Mononuclear cell (primary cell): ENCODE measurements around the gene ATP6V1C2. TPM values are rescaled to one million over a fixed set of nuclear protein-coding genes. Genes with fewer than 3 reads are reported as not detected.

Experiments
- H3K27me3 ChIP-seq: 2 replicates; pipeline ENCODE4 v1.6.0; 2011; ENCODE audit warnings: low read length, control low read depth; ENCODE audit not compliant: insufficient read depth
- H3K4me1 ChIP-seq: 2 replicates; pipeline ENCODE4 v1.5.1; 2011; ENCODE audit warnings: mild to moderate bottlenecking, low read length, control low read depth; ENCODE audit not compliant: insufficient read depth
- H3K4me3 ChIP-seq: 2 replicates; pipeline ENCODE4 v1.5.1; 2011; ENCODE audit warnings: mild to moderate bottlenecking, low read length, moderate library complexity
- H3K9me3 ChIP-seq: 2 replicates; pipeline ENCODE4 v1.5.1; 2011; ENCODE audit warnings: low read depth, mild to moderate bottlenecking, control low read depth, low read length
- total RNA-seq: library from RNA; depleted of rRNA; stranded (reverse); fragments of >200 nt; gene quantifications from one replicate; pipeline ENCODE4 v1.2.3, GENCODE V29; 2012

Gene ATP6V1C2
- total RNA-seq, 1 donor, result not detected

DNA sequence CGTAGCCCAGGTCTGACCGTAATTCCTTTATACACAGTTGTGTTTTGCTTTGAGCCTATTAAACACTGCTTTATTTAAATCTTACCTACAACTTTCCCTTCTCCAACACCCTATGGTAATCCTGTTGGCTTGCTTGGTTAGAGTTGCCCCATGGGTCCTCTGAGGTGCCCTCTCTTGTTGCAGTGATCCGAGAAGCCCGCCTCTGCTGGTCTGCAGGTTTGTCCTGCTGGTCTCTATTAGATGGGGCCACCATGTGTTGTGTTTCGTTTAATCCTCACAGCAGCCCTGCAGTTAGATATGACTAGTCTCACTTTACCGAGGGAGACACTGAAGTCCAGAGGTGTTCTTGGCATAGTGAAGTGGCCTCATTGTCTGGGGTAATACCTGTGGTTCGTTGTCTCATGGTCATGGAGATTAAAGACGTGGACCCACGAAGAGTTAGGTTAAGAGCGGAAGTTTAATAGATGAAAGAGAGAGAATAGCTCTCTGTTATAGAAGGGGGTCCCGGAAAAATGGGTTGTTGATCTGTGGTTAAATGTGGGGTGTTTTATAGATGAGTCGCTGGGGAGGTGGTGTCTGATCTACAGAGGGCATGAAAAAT lies 98.4 kb downstream of the ATP6V1C2 start:
- H3K27me3 ChIP-seq, result no peaks in the 10 kb centered on the region
- H3K4me1 ChIP-seq, result peaks cover 10% of the 10 kb centered on the region
- no peaks in the 10 kb centered on the region for H3K9me3 ChIP-seq
- H3K4me3 ChIP-seq, result no peak overlapping the region

DNA sequence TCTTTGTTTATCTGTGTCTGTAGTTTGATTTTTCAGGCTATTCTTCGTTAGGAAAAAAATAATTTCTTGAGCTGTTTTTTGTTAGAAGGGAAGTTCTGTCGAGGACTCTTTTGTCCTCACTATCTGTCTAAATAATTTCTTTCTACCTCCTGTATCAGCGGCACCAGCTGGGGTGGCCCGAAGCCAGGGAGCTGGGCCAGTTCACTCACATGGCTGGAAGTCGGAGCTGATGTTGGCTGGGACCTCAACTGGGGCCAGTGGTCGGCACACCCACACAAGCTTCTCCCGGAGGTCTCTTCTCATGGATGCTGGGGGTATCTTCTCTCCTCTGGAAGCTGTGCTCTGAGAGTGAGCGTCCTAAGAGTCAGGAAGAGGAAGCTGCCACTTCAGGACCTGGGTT lies 99.1 kb downstream of the ATP6V1C2 start:
- peaks cover 2% of the 10 kb centered on the region for H3K27me3 ChIP-seq
- peaks cover 10% of the 10 kb centered on the region for H3K4me1 ChIP-seq
- no peak overlapping the region for H3K4me3 ChIP-seq
- H3K9me3 ChIP-seq, result no peaks in the 10 kb centered on the region

DNA sequence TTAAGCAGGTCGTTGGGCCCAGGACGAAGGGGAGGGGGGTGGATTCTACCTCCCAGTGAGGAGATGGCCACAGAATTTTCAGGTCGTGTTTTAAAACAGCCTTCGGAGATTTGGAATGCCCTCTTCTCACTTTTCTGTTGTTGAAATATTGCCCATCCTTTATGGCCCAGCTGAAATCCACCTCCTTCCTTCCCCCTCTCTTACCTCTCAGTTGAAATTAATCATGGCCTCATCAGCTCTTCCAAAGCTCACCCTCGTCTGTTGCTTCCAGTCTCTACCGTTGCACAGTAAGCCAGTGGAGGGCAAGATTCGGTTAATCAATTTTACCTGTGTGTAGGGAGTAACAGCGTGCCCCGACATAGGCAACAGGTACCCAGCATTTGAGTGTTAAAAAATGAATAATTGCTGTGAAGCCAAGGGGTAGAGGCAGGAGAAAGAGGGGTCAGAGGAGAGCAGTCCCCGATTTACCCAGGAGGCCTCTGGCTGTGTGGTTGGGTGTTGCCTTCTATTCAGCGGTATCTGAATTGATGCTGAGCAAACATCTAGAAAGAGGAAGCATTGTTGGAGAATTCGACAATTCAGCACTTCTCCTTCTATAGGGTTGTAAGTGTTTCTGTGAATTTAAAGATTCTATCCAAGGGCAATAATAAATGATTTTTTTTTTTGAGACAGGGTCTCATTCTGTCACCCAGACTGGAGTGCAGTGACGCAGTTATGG lies 99.7 kb downstream of the ATP6V1C2 start:
- H3K9me3 ChIP-seq, result no peaks in the 10 kb centered on the region
- peaks cover 10% of the 10 kb centered on the region for H3K4me1 ChIP-seq
- H3K4me3 ChIP-seq, result no peak overlapping the region

DNA sequence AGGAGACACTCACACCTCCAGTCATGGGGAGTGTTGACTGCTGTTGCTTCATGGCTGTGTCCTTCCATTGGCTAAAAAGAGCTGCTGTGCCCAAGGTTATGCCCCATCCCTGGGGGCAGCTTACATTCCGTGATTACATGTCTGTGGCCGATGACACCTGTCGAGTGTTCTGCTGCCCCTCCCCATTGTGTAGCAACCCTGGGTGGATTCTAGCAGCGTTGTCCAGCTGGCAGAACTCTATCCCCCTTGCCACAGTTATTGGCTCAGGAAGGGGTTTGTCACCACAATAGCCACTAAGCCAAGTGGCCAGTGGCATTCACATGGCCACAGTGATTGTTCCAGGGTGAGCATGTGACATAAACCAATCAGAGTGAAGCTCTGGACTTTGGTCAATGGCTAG lies 102.8 kb downstream of the ATP6V1C2 start:
- no peak overlapping the region for H3K4me3 ChIP-seq
- peaks cover 4% of the 10 kb centered on the region for H3K27me3 ChIP-seq
- no peaks in the 10 kb centered on the region for H3K9me3 ChIP-seq
- peaks cover 10% of the 10 kb centered on the region for H3K4me1 ChIP-seq

More for the DNA sequence above, 99.7 kb downstream of the ATP6V1C2 start:
- H3K27me3 ChIP-seq, result peaks cover 4% of the 10 kb centered on the region

DNA sequence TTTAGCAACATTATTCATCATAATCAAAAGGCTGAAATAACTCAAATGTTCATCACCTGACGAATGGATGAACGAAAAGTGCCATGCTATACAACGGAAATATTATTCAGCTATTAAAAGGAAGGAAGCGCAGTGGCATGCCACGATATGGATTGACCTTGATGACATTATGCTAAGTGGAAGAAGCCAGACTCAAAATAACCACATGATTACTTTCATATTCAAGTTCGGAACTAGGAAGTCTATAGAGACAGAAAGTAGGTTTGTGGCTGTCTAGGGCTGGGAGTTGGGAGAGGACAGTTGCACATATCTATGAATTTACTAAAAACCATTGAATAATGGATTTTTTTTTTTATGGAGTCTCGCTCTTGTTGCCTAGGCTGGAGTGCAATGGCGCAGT lies 104.6 kb downstream of the ATP6V1C2 start:
- Histone ChIP-seq H3K4me1 (peaks cover 7% of the 10 kb centered on the region), H3K9me3 (no peaks in the 10 kb centered on the region), H3K4me3 (no peak overlapping the region), H3K27me3 (peaks cover 4% of the 10 kb centered on the region)

DNA sequence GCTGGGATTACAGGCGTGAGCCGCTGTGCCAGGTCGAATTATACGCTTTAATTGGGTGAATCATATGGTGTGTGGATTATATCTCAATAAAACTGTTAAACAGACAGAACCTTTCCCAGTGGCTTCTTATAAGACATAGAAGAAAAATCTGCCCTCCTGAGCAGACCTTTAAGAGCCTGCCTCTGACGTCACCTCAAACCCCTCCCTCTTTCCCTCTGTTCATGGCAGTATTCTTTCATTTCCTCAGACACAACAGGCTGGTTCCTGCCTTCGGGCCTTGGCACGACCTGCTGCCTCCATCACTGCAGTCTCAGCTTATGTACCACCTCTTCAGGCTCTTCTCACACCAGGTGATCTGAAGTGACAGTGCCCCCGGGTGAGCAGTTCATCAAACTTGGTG lies 105.2 kb downstream of the ATP6V1C2 start:
- Histone ChIP-seq H3K9me3 (no peaks in the 10 kb centered on the region), H3K4me1 (peaks cover 2% of the 10 kb centered on the region), H3K4me3 (no peak overlapping the region), H3K27me3 (peaks cover 4% of the 10 kb centered on the region)

DNA sequence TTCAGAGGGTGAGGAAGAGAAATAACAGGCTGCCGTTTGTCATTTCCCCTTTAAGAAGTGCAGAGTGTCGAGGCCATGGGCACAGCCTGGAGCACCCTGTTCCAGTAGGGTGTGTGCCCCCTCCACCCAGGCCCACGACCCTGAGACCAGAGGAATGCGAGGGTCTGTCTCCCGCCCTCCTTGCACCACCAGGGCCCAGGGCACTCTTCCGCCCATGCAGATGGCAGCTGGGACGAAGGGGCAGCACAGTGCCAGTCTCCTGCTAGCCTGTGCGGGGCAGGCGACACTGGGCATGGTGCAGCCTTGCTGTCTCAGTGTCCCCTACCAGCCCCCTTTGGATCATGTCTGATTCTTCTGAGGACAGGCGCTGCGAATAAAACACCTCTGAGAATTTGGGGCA lies 106.9 kb downstream of the ATP6V1C2 start:
- Histone ChIP-seq H3K4me3 (no peak overlapping the region), H3K27me3 (peaks cover 4% of the 10 kb centered on the region), H3K9me3 (no peaks in the 10 kb centered on the region), H3K4me1 (no peaks in the 10 kb centered on the region)

DNA sequence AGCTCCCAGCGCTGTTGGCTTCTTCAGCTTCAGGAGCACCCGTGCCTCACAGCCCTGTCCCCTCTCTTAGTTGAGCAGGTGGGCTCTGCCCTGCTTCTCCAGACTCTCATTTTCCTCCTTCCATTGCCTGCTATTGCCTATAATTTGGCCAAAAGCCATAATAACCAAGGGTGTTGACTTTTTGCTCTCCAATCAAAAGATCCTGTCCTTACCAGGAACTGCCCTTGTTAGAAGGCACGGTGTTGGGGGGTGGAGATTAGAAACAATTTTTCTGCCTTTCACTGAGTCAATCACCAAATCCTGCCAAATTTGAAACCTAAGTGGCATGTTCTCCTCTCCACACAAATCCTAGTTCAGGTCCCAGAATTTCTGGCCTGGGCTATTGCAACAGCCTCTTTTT lies 107.9 kb downstream of the ATP6V1C2 start:
- no peaks in the 10 kb centered on the region for H3K4me1 ChIP-seq
- H3K27me3 ChIP-seq, result peaks cover 4% of the 10 kb centered on the region
- H3K9me3 ChIP-seq, result no peaks in the 10 kb centered on the region
- H3K4me3 ChIP-seq, result no peak overlapping the region

DNA sequence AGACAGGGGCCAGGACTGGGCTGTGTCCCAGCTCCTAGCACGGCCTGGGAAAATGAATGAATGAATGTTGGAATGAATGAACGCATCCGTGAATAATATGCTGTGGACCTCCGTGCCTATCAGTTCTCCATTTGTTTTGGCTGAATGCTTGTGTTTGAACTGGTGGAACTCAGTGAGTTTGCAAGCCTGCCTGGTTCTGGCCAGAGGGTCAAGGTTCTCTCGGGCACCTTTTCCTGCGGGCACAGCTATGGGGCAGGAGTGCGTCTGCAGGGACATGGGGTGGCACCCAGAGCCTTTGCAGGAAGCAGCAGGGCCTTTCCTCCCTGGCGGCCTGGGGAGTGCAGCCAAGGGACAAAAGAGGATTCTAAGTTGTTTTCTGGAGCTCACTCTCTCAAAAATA lies 108.8 kb downstream of the ATP6V1C2 start:
- H3K4me3 ChIP-seq, result no peak overlapping the region
- no peaks in the 10 kb centered on the region for H3K9me3 ChIP-seq
- H3K4me1 ChIP-seq, result peaks cover 2% of the 10 kb centered on the region
- peaks cover 4% of the 10 kb centered on the region for H3K27me3 ChIP-seq

DNA sequence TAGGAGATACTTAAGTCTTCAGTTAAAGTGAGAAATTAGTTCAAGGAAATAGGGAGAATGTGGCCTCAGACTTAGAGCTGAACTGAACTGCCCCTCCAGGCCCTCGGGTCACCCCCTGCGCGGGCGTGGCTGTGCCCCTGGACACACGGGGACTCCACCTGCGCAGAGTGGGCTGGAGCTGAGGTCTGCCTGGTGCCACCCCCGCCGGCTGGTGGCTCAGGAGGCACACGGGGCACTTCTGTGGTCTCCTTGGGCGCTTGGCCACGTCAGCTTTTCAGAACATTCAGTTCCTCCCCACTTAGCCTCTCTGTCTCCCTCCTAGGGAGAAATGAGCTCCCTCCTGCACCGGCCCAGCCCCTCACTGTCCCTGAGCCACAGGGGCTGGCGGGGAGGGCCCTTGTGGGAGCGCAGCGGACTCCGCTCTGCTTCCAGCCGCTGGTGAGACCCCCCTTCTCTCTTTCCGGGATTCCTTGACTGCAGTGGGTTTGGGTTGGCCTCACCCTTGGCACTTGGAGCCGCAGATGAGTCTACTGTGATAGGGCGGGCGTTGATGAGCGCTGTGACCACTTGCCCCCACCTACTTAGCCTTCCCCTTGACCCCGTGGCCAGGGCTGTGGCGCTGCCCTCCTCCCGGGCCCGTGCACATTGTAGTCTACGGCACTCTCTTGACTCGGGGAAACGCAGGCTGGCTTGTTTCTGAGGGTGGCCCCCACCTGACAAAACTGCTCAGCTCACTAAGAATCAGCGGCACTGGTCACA lies 109.4 kb downstream of the ATP6V1C2 start:
- Histone ChIP-seq H3K4me3 (no peak overlapping the region), H3K27me3 (no peaks in the 10 kb centered on the region), H3K4me1 (peaks cover 5% of the 10 kb centered on the region), H3K9me3 (no peaks in the 10 kb centered on the region)

DNA sequence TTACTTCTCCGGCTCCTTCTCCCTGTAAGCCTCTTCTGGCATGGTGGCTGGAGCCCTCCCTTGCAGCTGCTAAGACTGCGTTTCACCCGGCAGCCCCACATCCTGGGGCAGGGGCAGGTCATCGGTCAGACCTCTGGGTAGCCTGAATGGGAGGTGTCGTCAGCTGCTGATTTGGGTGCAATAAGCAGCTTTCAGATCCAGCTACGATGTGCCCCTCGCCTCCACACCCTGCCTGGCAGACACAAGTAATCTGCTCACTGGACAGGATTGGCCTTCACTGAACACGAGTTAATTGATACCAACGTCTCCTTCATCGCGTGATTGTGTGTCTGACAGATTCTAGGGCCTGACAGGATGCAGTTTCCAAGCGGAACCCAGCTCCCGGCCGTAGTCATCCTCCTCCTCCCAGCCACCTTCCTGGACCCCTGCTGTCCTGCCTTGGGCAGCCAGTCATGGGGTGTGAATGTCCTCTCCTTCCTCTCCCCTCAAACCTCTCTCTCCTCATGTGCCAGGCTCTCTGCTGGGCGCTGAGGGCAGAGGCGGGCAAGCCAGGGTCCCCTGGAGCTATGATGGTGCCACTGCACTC lies 110.1 kb downstream of the ATP6V1C2 start:
- H3K27me3 ChIP-seq, result no peaks in the 10 kb centered on the region
- no peak overlapping the region for H3K4me3 ChIP-seq
- H3K4me1 ChIP-seq, result peaks cover 5% of the 10 kb centered on the region
- no peaks in the 10 kb centered on the region for H3K9me3 ChIP-seq

DNA sequence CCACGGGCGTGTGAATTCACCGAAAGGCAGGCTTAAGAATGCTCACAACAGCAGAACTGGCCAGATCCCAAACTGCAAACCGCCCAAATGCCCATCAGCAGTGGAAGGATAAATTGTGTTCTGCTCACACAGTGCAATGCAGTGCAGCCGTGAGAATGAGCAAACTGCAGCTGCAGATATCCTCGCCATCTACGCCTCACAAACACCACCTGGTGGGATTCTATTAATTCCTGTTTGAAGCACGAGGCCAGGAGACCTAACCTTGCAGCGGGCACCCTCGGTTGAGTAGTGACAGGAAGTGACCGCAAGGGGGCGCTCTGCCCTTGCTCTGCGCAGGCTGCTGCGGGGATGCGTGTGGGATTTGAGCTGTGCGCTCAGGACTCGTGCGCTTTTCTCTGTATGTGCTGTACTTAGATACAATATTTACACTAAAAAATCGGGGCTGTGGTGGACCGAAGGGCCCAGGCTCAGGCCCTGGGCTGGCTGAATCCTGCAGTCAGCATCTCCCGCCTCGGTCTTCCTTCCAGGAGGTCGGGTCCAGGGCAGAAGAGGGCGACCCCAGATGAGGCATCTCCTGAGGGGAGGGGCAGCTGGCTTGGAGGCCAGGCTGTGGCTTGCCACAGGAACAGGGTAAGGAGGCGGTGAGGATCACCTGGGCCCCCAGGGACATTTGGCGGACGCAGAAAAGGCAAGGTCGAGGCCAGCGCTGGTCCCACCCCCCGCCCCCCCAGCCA lies 110.9 kb downstream of the ATP6V1C2 start:
- no peaks in the 10 kb centered on the region for H3K27me3 ChIP-seq
- H3K4me1 ChIP-seq, result peaks cover 5% of the 10 kb centered on the region
- H3K4me3 ChIP-seq, result no peak overlapping the region
- no peaks in the 10 kb centered on the region for H3K9me3 ChIP-seq

DNA sequence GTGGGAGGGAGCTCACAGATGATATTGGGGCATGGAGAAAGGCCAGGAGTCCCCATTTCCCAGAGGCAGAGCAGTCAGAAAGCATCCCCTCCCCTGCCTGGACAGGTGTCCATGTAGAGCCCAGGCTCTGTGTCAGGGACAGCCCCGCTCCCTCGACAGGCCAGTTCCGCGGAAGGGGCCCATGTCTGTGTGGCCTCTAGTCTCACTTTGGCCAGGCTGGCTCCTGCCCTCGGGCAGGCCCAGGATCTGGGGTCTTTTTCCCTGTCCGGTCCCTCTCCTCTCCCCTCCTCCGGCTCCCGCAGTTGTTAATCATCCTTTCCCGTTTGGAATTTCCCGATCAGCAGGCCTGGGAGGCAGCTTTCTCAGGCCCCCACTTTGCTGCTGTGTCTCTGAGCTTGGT lies 111.6 kb downstream of the ATP6V1C2 start:
- peaks cover 5% of the 10 kb centered on the region for H3K4me1 ChIP-seq
- H3K27me3 ChIP-seq, result no peaks in the 10 kb centered on the region
- H3K4me3 ChIP-seq, result no peak overlapping the region
- no peaks in the 10 kb centered on the region for H3K9me3 ChIP-seq

DNA sequence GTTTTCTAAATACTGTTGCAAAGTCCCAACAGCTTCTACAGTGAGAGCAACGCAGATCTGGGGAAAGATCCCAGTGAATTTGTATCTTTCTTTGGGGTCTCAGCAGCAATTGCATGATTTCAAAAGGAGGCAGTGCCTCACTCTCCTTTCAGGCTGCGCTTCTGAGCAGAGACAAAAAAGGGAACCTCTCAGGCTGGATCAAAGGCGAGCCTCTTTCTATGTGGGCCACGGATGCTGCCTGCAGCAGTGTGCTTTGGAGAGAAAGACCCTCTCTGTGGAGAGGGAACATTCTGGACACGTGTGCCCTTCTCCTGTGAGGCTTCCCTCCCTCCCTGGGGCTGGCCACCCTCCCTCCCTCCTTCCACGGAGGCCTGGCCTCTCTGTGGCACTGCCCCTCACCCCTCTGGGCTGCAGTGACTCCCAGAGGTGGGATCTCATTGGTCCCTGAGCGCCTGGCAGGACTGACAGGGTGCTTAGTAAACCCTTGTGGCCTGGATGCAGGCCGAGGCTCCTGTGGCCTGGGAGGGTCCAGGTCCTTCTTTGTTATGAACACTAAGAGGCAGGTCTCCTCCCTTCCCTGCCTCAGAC lies 112.7 kb downstream of the ATP6V1C2 start:
- Histone ChIP-seq H3K4me1 (peaks cover 5% of the 10 kb centered on the region), H3K27me3 (no peaks in the 10 kb centered on the region), H3K4me3 (no peak overlapping the region), H3K9me3 (no peaks in the 10 kb centered on the region)
